Activated CD8-positive, alpha-beta T cell treated with anti-CD3 and anti-CD28 coated beads for 36 hours (primary cell): ENCODE data around the gene FOXP1. TPM values are rescaled to one million over a fixed set of nuclear protein-coding genes. Genes with fewer than 3 reads are reported as not detected.

Experiments used
- ATAC-seq: fragments of 200-7000 bp; cut with Tn5 transposase; one replicate; pipeline ENCODE4 v1.10.0; 2021; ENCODE audit warnings: mild to moderate bottlenecking, moderate library complexity
- CTCF ChIA-PET: fragments of 350-600 bp; sonication (Branson Sonifier 250); formaldehyde crosslinking; loops from one replicate; lab custom pipeline; 2021; ENCODE audit warnings: antibody characterized with exemption; lab: Charles Lee
- POLR2A ChIA-PET: fragments of 350-600 bp; sonication (Branson Sonifier 250); formaldehyde crosslinking; loops from one replicate; lab custom pipeline; 2021; ENCODE audit warnings: antibody characterized with exemption; lab: Charles Lee
- DNase-seq: peaks from one replicate; pipeline ENCODE4 v3.0.0-alpha.2; 2020
- H3K27ac Mint-ChIP-seq: one replicate; pipeline ENCODE4 v1.8.0; 2021; ENCODE audit warnings: mild to moderate bottlenecking, mixed read lengths
- H3K27me3 Mint-ChIP-seq: one replicate; pipeline ENCODE4 v1.8.0; 2021; ENCODE audit warnings: mixed read lengths
- H3K36me3 Mint-ChIP-seq: one replicate; pipeline ENCODE4 v1.8.0; 2021; ENCODE audit warnings: low read depth, mixed read lengths
- H3K4me1 Mint-ChIP-seq: one replicate; pipeline ENCODE4 v1.8.0; 2021; ENCODE audit warnings: low read depth, mixed read lengths
- H3K4me3 Mint-ChIP-seq: one replicate; pipeline ENCODE4 v1.8.0; 2021; ENCODE audit warnings: mild to moderate bottlenecking, moderate library complexity, mixed read lengths
- H3K9me3 Mint-ChIP-seq: one replicate; pipeline ENCODE4 v1.8.0; 2021; ENCODE audit warnings: mixed read lengths
- intact Hi-C: fragments of 100-400 bp; cut with micrococcal nuclease; formaldehyde crosslinking; loops from one replicate; pipeline ENCODE4 v1.10.0; 2022
- total RNA-seq, 2 experiments: library from RNA; stranded (reverse); gene quantifications; one replicate each; pipeline ENCODE4 v1.2.3, GENCODE V29; 2021
- TF ChIP-seq, protein P1 (sequence below): fragments of 200-600 bp; IDR thresholded peaks from one replicate; pipeline ENCODE4 v1.8.0; 2022; ENCODE audit warnings: antibody characterized with exemption, mild to moderate bottlenecking

The FOXP1 gene
- total RNA-seq, 2 experiments from 2014 or later = 145 to 153 TPM

DNA sequence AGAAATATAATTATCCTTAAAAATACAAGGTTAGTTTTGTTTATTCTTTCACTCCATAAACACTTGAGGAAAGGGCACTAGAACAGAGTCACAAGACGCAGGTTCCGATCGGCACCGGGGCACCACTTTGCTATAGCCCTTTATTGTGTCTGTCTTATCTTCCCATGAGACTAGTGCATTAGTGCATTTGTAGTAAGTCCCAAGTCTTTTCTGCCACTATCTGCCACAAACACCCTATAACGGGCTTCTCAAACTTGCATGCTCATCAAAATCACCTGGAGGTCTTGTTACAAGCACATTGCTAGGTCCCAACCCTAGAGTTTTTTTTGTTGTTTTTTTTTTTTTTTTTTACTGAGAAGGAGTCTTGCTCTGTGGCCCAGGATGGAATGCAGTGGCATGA is 213.1 kb downstream of the FOXP1 start:
- H3K4me1 Mint-ChIP-seq = peaks cover 70% of the 10 kb centered on the region
- H3K27ac Mint-ChIP-seq = no peak overlapping the region
- H3K36me3 Mint-ChIP-seq = peaks cover 14% of the 10 kb centered on the region
- intact Hi-C loops = no loop called here
- ATAC-seq (no peak), DNase-seq (no peak)
- H3K27me3 Mint-ChIP-seq = no peaks in the 10 kb centered on the region
- TF ChIP-seq, protein P1, sequence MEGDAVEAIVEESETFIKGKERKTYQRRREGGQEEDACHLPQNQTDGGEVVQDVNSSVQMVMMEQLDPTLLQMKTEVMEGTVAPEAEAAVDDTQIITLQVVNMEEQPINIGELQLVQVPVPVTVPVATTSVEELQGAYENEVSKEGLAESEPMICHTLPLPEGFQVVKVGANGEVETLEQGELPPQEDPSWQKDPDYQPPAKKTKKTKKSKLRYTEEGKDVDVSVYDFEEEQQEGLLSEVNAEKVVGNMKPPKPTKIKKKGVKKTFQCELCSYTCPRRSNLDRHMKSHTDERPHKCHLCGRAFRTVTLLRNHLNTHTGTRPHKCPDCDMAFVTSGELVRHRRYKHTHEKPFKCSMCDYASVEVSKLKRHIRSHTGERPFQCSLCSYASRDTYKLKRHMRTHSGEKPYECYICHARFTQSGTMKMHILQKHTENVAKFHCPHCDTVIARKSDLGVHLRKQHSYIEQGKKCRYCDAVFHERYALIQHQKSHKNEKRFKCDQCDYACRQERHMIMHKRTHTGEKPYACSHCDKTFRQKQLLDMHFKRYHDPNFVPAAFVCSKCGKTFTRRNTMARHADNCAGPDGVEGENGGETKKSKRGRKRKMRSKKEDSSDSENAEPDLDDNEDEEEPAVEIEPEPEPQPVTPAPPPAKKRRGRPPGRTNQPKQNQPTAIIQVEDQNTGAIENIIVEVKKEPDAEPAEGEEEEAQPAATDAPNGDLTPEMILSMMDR = no peak
- ChIA-PET CTCF (interaction anchor here (1.1 kb wide), 1 partner anchor 10 kb away, joined by 3 read pairs; no protein-coding TSS in a partner anchor), POLR2A (no interaction called here)
- no peaks in the 10 kb centered on the region for H3K9me3 Mint-ChIP-seq
- no peak overlapping the region for H3K4me3 Mint-ChIP-seq

DNA sequence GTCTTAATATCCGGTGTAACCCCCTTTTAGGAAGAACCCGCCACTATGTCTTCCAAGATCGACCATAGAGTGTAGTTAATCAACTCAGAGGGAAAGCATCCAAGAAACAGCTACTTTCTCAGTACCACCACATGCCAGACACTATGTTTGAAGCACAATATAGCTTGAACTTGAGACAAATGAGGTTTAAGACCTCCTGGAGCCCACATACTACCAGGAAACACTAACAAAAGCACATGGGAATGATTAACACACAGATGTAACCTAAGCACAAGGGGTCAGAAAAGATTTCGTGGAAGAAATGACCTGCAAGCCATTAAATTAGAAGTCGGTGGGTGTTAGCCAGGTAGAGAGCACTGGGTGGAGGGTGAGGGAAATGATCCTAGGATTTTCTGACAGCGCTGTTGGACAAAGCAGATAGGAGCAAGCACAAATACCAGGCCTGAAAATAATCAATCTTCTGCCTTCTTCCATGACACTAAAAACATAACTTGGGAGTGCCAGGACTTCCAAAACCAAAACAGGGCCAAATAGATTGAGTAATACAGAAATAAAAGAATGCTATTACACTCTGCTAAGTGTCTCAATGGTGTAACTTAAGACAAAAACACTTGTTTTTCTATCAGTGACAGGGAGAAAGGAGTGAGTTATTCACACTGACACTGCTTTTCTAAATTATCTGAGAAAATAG is 213.7 kb downstream of the FOXP1 start:
- ChIA-PET POLR2A (interaction anchor here (0.6 kb wide), 1 partner anchor 56 kb away, joined by 3 read pairs; no protein-coding TSS in a partner anchor), CTCF (no interaction called here)
- H3K4me1 Mint-ChIP-seq = peaks cover 70% of the 10 kb centered on the region
- H3K4me3 Mint-ChIP-seq = no peak overlapping the region
- peaks cover 10% of the 10 kb centered on the region for H3K36me3 Mint-ChIP-seq
- DNase-seq = no peak
- intact Hi-C loops = no loop called here
- no peaks in the 10 kb centered on the region for H3K27me3 Mint-ChIP-seq
- H3K27ac Mint-ChIP-seq = no peak overlapping the region
- TF ChIP-seq, protein P1 = no peak
- no peaks in the 10 kb centered on the region for H3K9me3 Mint-ChIP-seq
- no peak for ATAC-seq

DNA sequence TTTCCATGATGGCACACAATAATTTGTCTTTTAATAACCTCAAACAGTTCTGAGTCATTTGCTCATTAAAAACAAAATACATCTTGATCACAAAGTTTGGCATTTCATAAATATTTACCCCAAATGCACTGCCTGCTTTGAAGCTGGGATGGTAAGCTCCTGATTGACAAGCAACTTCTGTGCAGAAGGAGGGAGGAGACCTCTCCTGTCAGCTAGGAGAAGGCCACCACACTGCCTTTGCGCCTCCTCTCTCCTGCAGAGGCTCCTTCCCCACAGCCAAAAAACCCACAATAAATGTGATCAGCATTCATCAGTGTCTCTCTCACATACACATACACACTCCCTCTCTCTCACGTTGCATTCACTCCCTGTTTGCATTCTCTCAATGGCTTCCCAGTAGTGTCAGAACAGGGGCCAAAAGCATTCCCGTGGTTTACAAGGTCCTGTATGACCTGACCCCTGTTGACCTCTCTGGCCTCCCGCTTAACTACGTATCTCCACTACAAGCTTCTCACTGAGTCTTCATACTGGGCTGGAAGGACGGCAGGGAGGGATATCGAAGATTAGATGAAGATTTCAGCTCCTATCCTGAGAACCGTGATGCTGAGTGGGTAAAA is 216.4 kb downstream of the FOXP1 start:
- intact Hi-C loops = no loop called here
- POLR2A ChIA-PET = interaction anchor here (0.6 kb wide), 1 partner anchor 10 kb away, joined by 3 read pairs; no protein-coding TSS in a partner anchor
- H3K27ac Mint-ChIP-seq = no peak overlapping the region
- H3K36me3 Mint-ChIP-seq = peaks cover 8% of the 10 kb centered on the region
- DNase-seq = no peak
- TF ChIP-seq, protein P1 = no peak
- CTCF ChIA-PET = no interaction called here
- no peaks in the 10 kb centered on the region for H3K9me3 Mint-ChIP-seq
- H3K4me3 Mint-ChIP-seq = no peak overlapping the region
- no peaks in the 10 kb centered on the region for H3K27me3 Mint-ChIP-seq
- peaks cover 68% of the 10 kb centered on the region for H3K4me1 Mint-ChIP-seq
- peak; percentile 53 for ATAC-seq

DNA sequence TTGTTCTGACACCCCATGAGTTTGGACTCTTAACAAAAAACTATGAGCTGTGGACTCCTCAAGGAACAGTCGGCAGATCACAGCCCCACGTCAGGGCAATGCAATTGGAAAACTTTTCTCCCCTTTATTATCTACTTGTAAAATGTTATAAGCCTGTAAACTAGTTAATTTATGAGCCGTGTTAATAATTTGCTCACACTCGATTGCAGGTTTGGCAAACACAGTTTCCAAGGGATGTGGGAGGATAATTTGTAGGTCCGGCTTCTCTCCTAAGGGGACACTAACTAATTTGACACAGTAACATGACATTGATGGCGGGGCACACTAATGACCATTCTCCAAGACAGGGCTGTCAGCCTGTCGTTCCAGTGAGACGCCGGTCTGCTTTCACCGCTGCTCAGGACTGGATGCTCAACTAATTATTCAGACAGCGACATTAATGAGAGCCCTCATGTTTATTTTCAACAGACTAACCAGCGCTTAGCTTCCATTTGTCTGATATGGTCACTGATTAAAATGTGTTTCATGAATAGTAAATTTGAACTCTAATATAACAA is 222.1 kb downstream of the FOXP1 start:
- H3K4me3 Mint-ChIP-seq = no peak overlapping the region
- TF ChIP-seq, protein P1 = no peak
- no peak for ATAC-seq
- CTCF ChIA-PET = interaction anchor here (0.7 to 2.9 kb wide), 6 partner anchors 11 to 49 kb away, joined by 3 to 12 read pairs (median 6); no protein-coding TSS in a partner anchor
- H3K9me3 Mint-ChIP-seq = no peaks in the 10 kb centered on the region
- DNase-seq = no peak
- intact Hi-C loops = no loop called here
- peak overlapping the region; percentile 86 for H3K27ac Mint-ChIP-seq
- peaks cover 82% of the 10 kb centered on the region for H3K4me1 Mint-ChIP-seq
- H3K36me3 Mint-ChIP-seq = peaks cover 8% of the 10 kb centered on the region
- no peaks in the 10 kb centered on the region for H3K27me3 Mint-ChIP-seq
- POLR2A ChIA-PET = interaction anchor here (0.9 to 6.5 kb wide), 8 partner anchors 12 to 299 kb away, joined by 3 to 41 read pairs (median 10); no protein-coding TSS in a partner anchor
